HEK293T (cell line): ENCODE measurements around the gene KRT35.
A peak's percentile ranks its signal among the peaks of the same experiment; 100 is the strongest.

Experiments
- CTCF ChIA-PET: fragments of 350-600 bp; formaldehyde crosslinking; extraction: SDS; loops from one replicate; lab custom pipeline; 2021; ENCODE audit warnings: antibody characterized with exemption, inconsistent platforms; lab: Yijun Ruan, JAX
- POLR2A ChIA-PET: fragments of 350-600 bp; formaldehyde crosslinking; extraction: SDS; loops from one replicate; lab custom pipeline; 2020; ENCODE audit warnings: antibody characterized with exemption, inconsistent platforms; lab: Yijun Ruan, JAX
- DNase-seq: peaks from one replicate; pipeline ENCODE4 v3.0.0; 2012; ENCODE audit warnings: mixed read lengths; ENCODE audit errors: extremely low spot score
- ARNT ChIP-seq: fragments of 450-650 bp; IDR thresholded peaks from 2 replicates; pipeline ENCODE4 v1.6.1; 2017; ENCODE audit warnings: mild to moderate bottlenecking
- BHLHE40 ChIP-seq: fragments of 450-650 bp; IDR thresholded peaks from 2 replicates; pipeline ENCODE4 v1.6.1; 2016; ENCODE audit warnings: mild to moderate bottlenecking, moderate library complexity, borderline replicate concordance
- CTBP1 ChIP-seq: fragments of 450-650 bp; IDR thresholded peaks from 2 replicates; pipeline ENCODE4 v1.6.1; 2016; ENCODE audit warnings: borderline replicate concordance
- ELF4 ChIP-seq: fragments of 450-650 bp; IDR thresholded peaks from 2 replicates; pipeline ENCODE4 v1.6.1; 2017; ENCODE audit warnings: antibody characterized with exemption
- FOXA1 ChIP-seq: fragments of 450-650 bp; IDR thresholded peaks from 2 replicates; pipeline ENCODE4 v1.6.1; 2016; ENCODE audit warnings: mild to moderate bottlenecking
- FOXK2 ChIP-seq: fragments of 450-650 bp; IDR thresholded peaks from 2 replicates; pipeline ENCODE4 v1.6.1; 2016; ENCODE audit warnings: mild to moderate bottlenecking
- FOXM1 ChIP-seq: fragments of 450-650 bp; IDR thresholded peaks from 2 replicates; pipeline ENCODE4 v1.6.1; 2017; ENCODE audit warnings: mild to moderate bottlenecking, borderline replicate concordance
- HDGF ChIP-seq: fragments of 450-650 bp; IDR thresholded peaks from 2 replicates; pipeline ENCODE4 v1.6.1; 2017; ENCODE audit warnings: antibody characterized with exemption, borderline replicate concordance
- L3MBTL2 ChIP-seq: fragments of 450-650 bp; conservative IDR thresholded peaks from 2 replicates; pipeline ENCODE4 v1.6.1; 2016; ENCODE audit warnings: mild to moderate bottlenecking
- LEF1 ChIP-seq: fragments of 450-650 bp; IDR thresholded peaks from 2 replicates; pipeline ENCODE4 v1.6.1; 2017; ENCODE audit warnings: mild to moderate bottlenecking, borderline replicate concordance
- NFRKB ChIP-seq: fragments of 450-650 bp; IDR thresholded peaks from 2 replicates; pipeline ENCODE4 v1.6.1; 2016; ENCODE audit warnings: mild to moderate bottlenecking, moderate library complexity
- SP1 ChIP-seq: fragments of 450-650 bp; IDR thresholded peaks from 2 replicates; pipeline ENCODE4 v1.6.1; 2017
- SUZ12 ChIP-seq: fragments of 450-650 bp; IDR thresholded peaks from 2 replicates; pipeline ENCODE4 v1.6.1; 2016; ENCODE audit warnings: mild to moderate bottlenecking
- TARDBP ChIP-seq: fragments of 450-650 bp; IDR thresholded peaks from 2 replicates; pipeline ENCODE4 v1.6.1; 2016
- ZNF384 ChIP-seq: fragments of 450-650 bp; IDR thresholded peaks from 2 replicates; pipeline ENCODE4 v1.6.1; 2016
- TF ChIP-seq, protein P1 (sequence below): fragments of 450-650 bp; IDR thresholded peaks from 2 replicates; pipeline ENCODE4 v1.6.1; 2016

The KRT35 gene

GRCh38 chr17:41500131-41500911 lies 19.4 kb upstream of the KRT35 start:
- CTCF ChIA-PET = interaction anchor here (0.9 to 1.0 kb wide), 2 partner anchors 148 to 592 kb away, joined by 3 read pairs; no protein-coding TSS in a partner anchor
- no peak for TF ChIP-seq CTBP1
- no peak for TF ChIP-seq NFRKB
- TF ChIP-seq L3MBTL2 = no peak
- TF ChIP-seq TARDBP = no peak
- no peak for TF ChIP-seq ELF4
- TF ChIP-seq, protein P1, sequence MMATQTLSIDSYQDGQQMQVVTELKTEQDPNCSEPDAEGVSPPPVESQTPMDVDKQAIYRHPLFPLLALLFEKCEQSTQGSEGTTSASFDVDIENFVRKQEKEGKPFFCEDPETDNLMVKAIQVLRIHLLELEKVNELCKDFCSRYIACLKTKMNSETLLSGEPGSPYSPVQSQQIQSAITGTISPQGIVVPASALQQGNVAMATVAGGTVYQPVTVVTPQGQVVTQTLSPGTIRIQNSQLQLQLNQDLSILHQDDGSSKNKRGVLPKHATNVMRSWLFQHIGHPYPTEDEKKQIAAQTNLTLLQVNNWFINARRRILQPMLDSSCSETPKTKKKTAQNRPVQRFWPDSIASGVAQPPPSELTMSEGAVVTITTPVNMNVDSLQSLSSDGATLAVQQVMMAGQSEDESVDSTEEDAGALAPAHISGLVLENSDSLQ = no peak
- no peak for TF ChIP-seq BHLHE40
- TF ChIP-seq ARNT = no peak
- no peak for TF ChIP-seq SUZ12
- no peak for TF ChIP-seq HDGF
- TF ChIP-seq SP1 = no peak
- TF ChIP-seq FOXA1 = no peak
- no peak for TF ChIP-seq FOXK2
- no peak for TF ChIP-seq FOXM1
- no peak for TF ChIP-seq LEF1
- no peak for TF ChIP-seq ZNF384
- POLR2A ChIA-PET = interaction anchor here (1.0 kb wide), 1 partner anchor 13 kb away, joined by 3 read pairs; no protein-coding TSS in a partner anchor
- no peak for DNase-seq

GRCh38 chr17:41499714-41500113 lies 18.8 kb upstream of the KRT35 start:
- DNase-seq = no peak
- POLR2A ChIA-PET = no interaction called here
- CTCF ChIA-PET = interaction anchor here (0.9 kb wide), 1 partner anchor 149 kb away, joined by 3 read pairs; no protein-coding TSS in a partner anchor
- TF ChIP-seq, protein P1 = no peak
- TF ChIP-seq ZNF384 (no peak), SP1 (no peak), SUZ12 (no peak), TARDBP (no peak), FOXM1 (no peak), ELF4 (no peak), FOXA1 (no peak), FOXK2 (no peak), L3MBTL2 (no peak), BHLHE40 (no peak), CTBP1 (no peak), HDGF (no peak)

DNA sequence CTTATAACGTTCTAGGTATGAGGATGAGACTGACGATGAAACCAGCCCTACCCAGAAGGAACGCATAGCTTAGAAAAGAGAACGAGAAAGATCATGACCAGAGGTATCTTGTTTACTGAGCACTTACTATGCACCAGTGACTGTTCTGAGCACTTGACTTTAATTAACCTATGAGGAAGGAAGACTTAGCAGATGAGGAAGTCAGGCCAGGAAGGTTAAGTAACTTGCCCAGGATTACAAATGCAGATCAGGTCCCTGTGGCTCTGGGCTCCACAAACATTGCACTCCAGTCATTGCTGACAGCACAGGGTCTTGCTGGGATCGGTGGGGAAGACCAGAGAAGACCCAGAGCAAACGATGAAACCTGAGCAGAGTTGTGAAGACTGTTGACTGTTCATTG lies 17.3 kb upstream of the KRT35 start:
- TF ChIP-seq ARNT (no peak), SP1 (no peak), NFRKB (no peak), BHLHE40 (no peak), SUZ12 (no peak), FOXM1 (no peak), FOXA1 (no peak), HDGF (no peak), ZNF384 (no peak), LEF1 (no peak), CTBP1 (no peak)
- TF ChIP-seq, protein P1 = no peak
- POLR2A ChIA-PET = no interaction called here
- CTCF ChIA-PET = interaction anchor here (1.0 to 1.1 kb wide), 2 partner anchors 50 to 165 kb away, joined by 4 to 5 read pairs; no protein-coding TSS in a partner anchor
- no peak for DNase-seq

DNA sequence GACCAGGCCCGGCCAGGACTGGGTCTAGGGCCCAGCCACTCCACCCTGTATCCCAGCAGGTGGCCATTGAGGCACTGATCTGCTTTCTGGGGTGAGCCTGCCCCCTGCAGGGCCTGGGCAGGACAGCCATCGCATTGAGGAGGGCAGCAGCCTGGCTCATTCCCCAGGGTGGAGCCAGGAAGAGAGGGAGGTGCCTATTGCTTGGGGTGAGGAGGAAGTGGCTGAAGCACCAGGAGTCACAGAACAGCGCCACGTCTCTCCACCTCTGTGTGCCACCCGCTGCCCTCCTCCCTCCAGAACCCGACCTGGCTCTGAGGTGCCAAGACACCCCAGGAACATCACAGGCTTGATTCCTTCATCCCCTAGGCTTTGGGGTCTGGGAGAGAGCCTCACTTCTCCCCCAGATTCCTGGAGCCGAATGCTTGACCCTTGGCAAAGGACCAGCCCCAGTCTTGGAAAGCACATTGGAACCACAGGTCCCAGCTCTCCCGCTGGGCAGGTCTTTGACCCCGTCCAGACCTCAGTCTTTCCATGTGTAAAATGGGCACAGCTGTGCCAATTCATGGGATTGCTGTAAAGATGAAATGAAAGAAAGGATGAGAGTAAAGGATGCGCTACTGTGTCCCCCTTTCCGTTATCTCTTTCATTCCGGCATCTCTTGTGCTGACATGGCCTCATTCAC lies 16.0 kb upstream of the KRT35 start:
- ChIA-PET POLR2A (interaction anchor here (1.2 kb wide), 1 partner anchor 9 kb away, joined by 3 read pairs; no protein-coding TSS in a partner anchor), CTCF (interaction anchor here (0.6 to 0.9 kb wide), 2 partner anchors 9 to 169 kb away, joined by 3 to 7 read pairs; no protein-coding TSS in a partner anchor)
- DNase-seq = peak; percentile 69
- TF ChIP-seq CTBP1 (no peak), L3MBTL2 (no peak), BHLHE40 (no peak), FOXA1 (no peak), LEF1 (no peak), HDGF (no peak), FOXM1 (no peak), SP1 (no peak), ZNF384 (no peak), TARDBP (no peak), ARNT (no peak), NFRKB (no peak), FOXK2 (no peak), SUZ12 (no peak), ELF4 (no peak)
- TF ChIP-seq, protein P1 = no peak
